Islet precursor cell (in vitro differentiated cells): ENCODE measurements around the gene ARID5B.

ENCODE experiments used
- DNase-seq: peaks from one replicate; pipeline ENCODE4 v3.0.0-alpha.2; 2018

ARID5B gene

GRCh38 chr10:61883371-61884025 is 18.0 kb upstream of the ARID5B start:
- DNase-seq, result no peak

- DNase-seq, result no peak
These were observed 13.7 kb upstream of the ARID5B start for GRCh38 chr10:61887772-61888171.

GRCh38 chr10:61888744-61889143 is 12.8 kb upstream of the ARID5B start:
- DNase-seq, result no peak

GRCh38 chr10:61890430-61890829 is 11.1 kb upstream of the ARID5B start:
- DNase-seq, result no peak

- no peak for DNase-seq
These were observed 10.6 kb upstream of the ARID5B start for GRCh38 chr10:61890881-61891409.

- no peak for DNase-seq
These were observed 9.5 kb upstream of the ARID5B start for GRCh38 chr10:61891906-61892585.

- DNase-seq, result no peak
These were observed 8.5 kb upstream of the ARID5B start for GRCh38 chr10:61892961-61893360.

GRCh38 chr10:61894133-61894532 is 7.4 kb upstream of the ARID5B start:
- no peak for DNase-seq

- DNase-seq, result no peak
These were observed 5.5 kb upstream of the ARID5B start for GRCh38 chr10:61895898-61896600.

- peak; percentile 87 for DNase-seq
These were observed 4.4 kb upstream of the ARID5B start for GRCh38 chr10:61896854-61897661.

- DNase-seq, result peak; percentile 62
These were observed 3.6 kb upstream of the ARID5B start for GRCh38 chr10:61897671-61898434.

- DNase-seq, result no peak
These were observed 3.1 kb upstream of the ARID5B start for GRCh38 chr10:61898435-61898778.

- DNase-seq, result no peak
These were observed 2.4 kb upstream of the ARID5B start for GRCh38 chr10:61899069-61899531.

- no peak for DNase-seq
These were observed 1.9 kb upstream of the ARID5B start for GRCh38 chr10:61899663-61899996.

GRCh38 chr10:61899997-61900828 is 1.3 kb upstream of the ARID5B start:
- DNase-seq, result peak; percentile 75

GRCh38 chr10:61901829-61902444 is 438 bp downstream of the ARID5B start:
- DNase-seq, result no peak

- DNase-seq, result peak; percentile 78
These were observed 1.1 kb downstream of the ARID5B start for GRCh38 chr10:61902445-61903220.

- peak; percentile 71 for DNase-seq
These were observed 1.9 kb downstream of the ARID5B start for GRCh38 chr10:61903221-61903927.

GRCh38 chr10:61903928-61904344 is 2.4 kb downstream of the ARID5B start:
- DNase-seq, result no peak
